A673 (cell line): ENCODE results near the gene HEY2. TPM values are rescaled to one million over a fixed set of nuclear protein-coding genes. Genes with fewer than 3 reads are reported as not detected.

Experiments used
- BruUV-seq: library from RNA; stranded (reverse); fragments of 400-500 nt; replicated peaks from 2 replicates; lab custom pipeline; 2021; lab: Mats Ljungman, UMichigan
- CTCF ChIA-PET: fragments of 300-600 bp; sonication (Branson Sonifier 250); formaldehyde crosslinking; loops from one replicate; lab custom pipeline; 2022; ENCODE audit warnings: antibody characterized with exemption; lab: Charles Lee
- POLR2A ChIA-PET: fragments of 300-600 bp; sonication (Branson Sonifier 250); formaldehyde crosslinking; loops from one replicate; lab custom pipeline; 2022; ENCODE audit warnings: antibody characterized with exemption; ENCODE audit not compliant: low non-redundant PET; lab: Charles Lee
- DNase-seq: peaks from one replicate; pipeline ENCODE4 v3.0.0-alpha.2; 2015; ENCODE audit warnings: low spot score
- H3K27ac ChIP-seq: fragments of 200-600 bp; sonication (generic); 2 replicates; pipeline ENCODE4 v1.5.1; 2016; ENCODE audit warnings: mixed run types, low read depth, mild to moderate bottlenecking, mixed read lengths, antibody characterized with exemption, low read length; ENCODE audit not compliant: poor library complexity, severe bottlenecking
- H3K27me3 ChIP-seq: fragments of 200-600 bp; sonication (generic); replicated peaks from 2 replicates; pipeline ENCODE4 v1.6.1; 2017; ENCODE audit warnings: mixed run types, low read depth, mild to moderate bottlenecking, mixed read lengths, antibody characterized with exemption, low read length; ENCODE audit not compliant: insufficient read depth, poor library complexity
- H3K36me3 ChIP-seq: fragments of 200-600 bp; sonication (generic); 2 replicates; pipeline ENCODE4 v1.6.1; 2016; ENCODE audit warnings: mixed run types, mild to moderate bottlenecking, mixed read lengths, antibody characterized with exemption, low read length; ENCODE audit not compliant: insufficient read depth, poor library complexity, severe bottlenecking
- H3K4me1 ChIP-seq: fragments of 200-600 bp; sonication (generic); 2 replicates; pipeline ENCODE4 v1.6.1; 2017; ENCODE audit warnings: mixed run types, mild to moderate bottlenecking, mixed read lengths, antibody characterized with exemption, low read length; ENCODE audit not compliant: insufficient read depth, poor library complexity, severe bottlenecking
- H3K4me3 ChIP-seq: fragments of 200-600 bp; sonication (generic); 2 replicates; pipeline ENCODE4 v1.5.1; 2016; ENCODE audit warnings: low read depth, mixed run types, mild to moderate bottlenecking, mixed read lengths, low read length; ENCODE audit not compliant: poor library complexity, severe bottlenecking
- H3K9me3 ChIP-seq: fragments of 200-600 bp; sonication (generic); 2 replicates; pipeline ENCODE4 v1.6.1; 2016; ENCODE audit warnings: mixed run types, low read depth, mild to moderate bottlenecking, mixed read lengths, antibody characterized with exemption, low read length; ENCODE audit not compliant: poor library complexity, severe bottlenecking
- EZH2 ChIP-seq: fragments of 200-600 bp; sonication (generic); IDR thresholded peaks from 2 replicates; pipeline ENCODE4 v1.6.1; 2017; ENCODE audit warnings: borderline replicate concordance, low read depth, mild to moderate bottlenecking, mixed read lengths, antibody characterized with exemption, low read length; ENCODE audit not compliant: poor library complexity, severe bottlenecking
- intact Hi-C: fragments of 100-400 bp; cut with micrococcal nuclease; formaldehyde crosslinking; loops from one replicate; pipeline ENCODE4 v1.10.0; 2022; ENCODE audit not compliant: unreplicated experiment
- total RNA-seq: library from RNA; stranded (reverse); gene quantifications from 2 replicates; pipeline ENCODE4 v1.2.3, GENCODE V29; 2021
- TF ChIP-seq, protein P1 (sequence below): fragments of 300-800, 200-600 bp; sonication (generic); conservative IDR thresholded peaks from 2 replicates; pipeline ENCODE4 v1.5.1; 2017; ENCODE audit warnings: low read depth, mild to moderate bottlenecking, antibody characterized with exemption, low read length, moderate library complexity, mixed read lengths

HEY2 gene
- total RNA-seq, 1 experiment from 2014 or later = 0.32 TPM

DNA sequence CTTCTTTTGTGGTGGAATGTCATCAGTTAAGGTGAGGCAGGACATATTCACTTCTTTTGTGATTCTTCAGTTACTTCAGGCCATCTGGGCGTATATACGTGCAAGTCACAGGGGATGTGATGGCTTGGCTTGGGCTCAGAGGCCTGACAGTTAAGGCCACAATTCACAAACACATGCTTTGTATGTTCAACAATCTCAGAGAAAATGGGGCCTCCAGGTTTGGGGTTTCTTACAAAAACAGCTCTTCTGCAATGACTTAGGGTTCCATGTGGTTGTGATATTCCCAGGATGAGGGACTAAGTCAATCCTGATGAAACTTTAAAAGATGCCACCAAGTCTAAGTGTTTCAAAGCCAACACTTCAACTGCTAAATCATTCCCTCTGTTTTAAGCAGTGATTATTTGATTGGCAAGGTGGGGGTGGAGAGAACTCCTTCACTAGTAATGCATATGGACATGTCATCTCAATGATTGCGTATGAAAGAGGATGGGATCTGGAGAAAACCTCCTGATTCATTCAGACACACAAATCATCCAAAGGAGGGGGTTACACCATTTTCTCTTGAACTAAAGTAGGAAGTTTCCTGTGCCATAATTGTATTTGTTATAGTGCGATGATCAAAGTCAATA, 41.7 kb upstream of the HEY2 start:
- H3K9me3 ChIP-seq = peaks cover 6% of the 10 kb centered on the region
- intact Hi-C loops = no loop called here
- CTCF ChIA-PET = no interaction called here
- H3K36me3 ChIP-seq = no peaks in the 10 kb centered on the region
- no peak overlapping the region for H3K4me3 ChIP-seq
- no peak for TF ChIP-seq EZH2
- TF ChIP-seq, protein P1, sequence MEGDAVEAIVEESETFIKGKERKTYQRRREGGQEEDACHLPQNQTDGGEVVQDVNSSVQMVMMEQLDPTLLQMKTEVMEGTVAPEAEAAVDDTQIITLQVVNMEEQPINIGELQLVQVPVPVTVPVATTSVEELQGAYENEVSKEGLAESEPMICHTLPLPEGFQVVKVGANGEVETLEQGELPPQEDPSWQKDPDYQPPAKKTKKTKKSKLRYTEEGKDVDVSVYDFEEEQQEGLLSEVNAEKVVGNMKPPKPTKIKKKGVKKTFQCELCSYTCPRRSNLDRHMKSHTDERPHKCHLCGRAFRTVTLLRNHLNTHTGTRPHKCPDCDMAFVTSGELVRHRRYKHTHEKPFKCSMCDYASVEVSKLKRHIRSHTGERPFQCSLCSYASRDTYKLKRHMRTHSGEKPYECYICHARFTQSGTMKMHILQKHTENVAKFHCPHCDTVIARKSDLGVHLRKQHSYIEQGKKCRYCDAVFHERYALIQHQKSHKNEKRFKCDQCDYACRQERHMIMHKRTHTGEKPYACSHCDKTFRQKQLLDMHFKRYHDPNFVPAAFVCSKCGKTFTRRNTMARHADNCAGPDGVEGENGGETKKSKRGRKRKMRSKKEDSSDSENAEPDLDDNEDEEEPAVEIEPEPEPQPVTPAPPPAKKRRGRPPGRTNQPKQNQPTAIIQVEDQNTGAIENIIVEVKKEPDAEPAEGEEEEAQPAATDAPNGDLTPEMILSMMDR = no peak
- H3K27ac ChIP-seq = no peak overlapping the region
- no peaks in the 10 kb centered on the region for H3K27me3 ChIP-seq
- POLR2A ChIA-PET = no interaction called here
- H3K4me1 ChIP-seq = no peaks in the 10 kb centered on the region
- DNase-seq = no peak
- BruUV-seq = no TSS peak

DNA sequence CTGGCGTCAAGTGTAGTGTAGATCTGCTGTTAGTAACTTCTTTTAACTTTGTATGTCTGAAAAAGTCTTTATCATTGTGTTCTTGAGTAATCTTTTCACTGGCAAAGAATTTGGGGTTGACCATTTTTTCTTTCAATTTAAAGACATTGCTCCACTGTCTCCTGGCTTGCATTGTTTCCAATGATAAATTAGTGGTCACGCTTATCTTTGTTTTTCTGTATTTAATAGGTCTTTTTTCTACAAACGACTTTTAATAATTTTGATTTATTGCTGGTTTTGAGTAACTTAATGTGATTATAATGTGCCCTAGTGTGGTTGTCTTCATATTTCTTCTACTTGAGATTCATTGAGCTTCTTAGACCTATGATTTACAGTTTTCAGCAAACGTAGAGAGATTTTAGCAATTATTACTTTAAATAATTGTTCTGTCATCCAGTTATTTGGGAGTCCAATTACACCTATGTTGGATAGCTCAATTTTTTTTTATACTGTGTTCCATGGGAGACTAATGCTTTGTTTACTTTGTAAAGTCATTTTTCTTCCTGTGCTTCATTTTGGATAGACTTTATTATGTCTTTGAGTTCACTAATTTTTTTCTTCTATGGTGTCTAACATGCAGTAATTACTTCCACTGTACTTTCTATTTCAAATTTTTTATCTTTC, 38.3 kb upstream of the HEY2 start:
- peaks cover 6% of the 10 kb centered on the region for H3K9me3 ChIP-seq
- POLR2A ChIA-PET = interaction anchor here (0.7 kb wide), 1 partner anchor 356 kb away, joined by 3 read pairs; no protein-coding TSS in a partner anchor
- no peak for DNase-seq
- H3K4me1 ChIP-seq = no peaks in the 10 kb centered on the region
- no TSS peak for BruUV-seq
- no peak overlapping the region for H3K27ac ChIP-seq
- intact Hi-C loops = no loop called here
- no peaks in the 10 kb centered on the region for H3K27me3 ChIP-seq
- H3K36me3 ChIP-seq = no peaks in the 10 kb centered on the region
- H3K4me3 ChIP-seq = no peak overlapping the region
- CTCF ChIA-PET = no interaction called here
- TF ChIP-seq, protein P1 = no peak
- TF ChIP-seq EZH2 = no peak

DNA sequence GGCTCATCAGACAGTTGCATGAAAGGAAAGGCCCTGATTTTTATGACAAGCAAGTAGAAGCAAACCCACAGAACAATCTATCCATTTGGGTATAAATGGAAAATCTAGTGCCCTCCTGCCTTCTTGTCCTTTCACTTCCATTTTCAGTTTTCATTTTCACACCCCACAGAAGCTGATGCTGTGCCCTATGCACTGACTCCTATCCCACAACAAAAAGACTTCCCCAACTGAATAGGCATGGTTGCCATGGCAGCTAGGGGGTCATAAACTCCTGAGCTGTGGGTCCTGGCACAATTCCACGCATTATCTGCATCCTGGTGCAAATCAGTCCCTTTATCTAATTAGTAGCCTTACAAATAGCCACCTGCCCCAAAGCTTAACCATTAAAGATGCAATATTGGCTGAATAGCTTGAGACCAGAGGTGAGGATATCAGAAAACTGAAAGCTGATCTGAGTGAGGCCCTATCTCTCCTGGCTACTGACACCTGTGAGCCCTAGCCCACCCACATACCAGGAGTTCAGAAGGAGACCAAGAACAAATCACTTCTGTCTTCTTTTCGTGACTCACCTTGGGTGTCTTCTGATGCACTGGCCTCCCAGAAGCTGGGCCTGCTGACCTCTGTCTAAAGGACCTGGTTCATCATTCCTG, 34.9 kb upstream of the HEY2 start:
- no peak for DNase-seq
- ChIA-PET POLR2A (no interaction called here), CTCF (no interaction called here)
- Histone ChIP-seq H3K4me3 (no peak overlapping the region), H3K27me3 (no peaks in the 10 kb centered on the region), H3K9me3 (peaks cover 6% of the 10 kb centered on the region), H3K27ac (no peak overlapping the region), H3K4me1 (no peaks in the 10 kb centered on the region), H3K36me3 (no peaks in the 10 kb centered on the region)
- TF ChIP-seq EZH2 = no peak
- TF ChIP-seq, protein P1 = no peak
- intact Hi-C loops = no loop called here
- BruUV-seq = no TSS peak
